Glomerular visceral epithelial cell (primary cell): ENCODE data around the gene ERAP2.

Experiments used
- DNase-seq: peaks from one replicate; pipeline ENCODE4 v3.0.0-alpha.2; 2016; ENCODE audit errors: extremely low spot score

The ERAP2 gene

GRCh38 chr5:96931605-96932004 is 55.3 kb downstream of the ERAP2 start:
- DNase-seq: no peak

- no peak for DNase-seq
Observed at GRCh38 chr5:96932026-96932425, 55.7 kb downstream of the ERAP2 start.

- DNase-seq: peak; percentile 47
Observed at GRCh38 chr5:96933764-96934707, 57.7 kb downstream of the ERAP2 start.

GRCh38 chr5:96934708-96935558 is 58.6 kb downstream of the ERAP2 start:
- peak; percentile 99 for DNase-seq

GRCh38 chr5:96935559-96936430 is 59.5 kb downstream of the ERAP2 start, which contains the start of gene LNPEP:
Gene LNPEP (plus strand): TSS chr5:96936080. CDS start chr5:96936156, 76 bp downstream.
- DNase-seq: peak; percentile 99

GRCh38 chr5:96936431-96937320 is 60.4 kb downstream of the ERAP2 start:
- peak; percentile 39 for DNase-seq

GRCh38 chr5:96940586-96940985 is 64.3 kb downstream of the ERAP2 start:
- DNase-seq: peak; percentile 35

- DNase-seq: no peak
Observed at GRCh38 chr5:96941140-96941539, 64.8 kb downstream of the ERAP2 start.

- no peak for DNase-seq
Observed at GRCh38 chr5:96942078-96942477, 65.8 kb downstream of the ERAP2 start.

- DNase-seq: peak; percentile 31
Observed at GRCh38 chr5:96942911-96943310, 66.6 kb downstream of the ERAP2 start.

GRCh38 chr5:96943799-96944198 is 67.5 kb downstream of the ERAP2 start:
- no peak for DNase-seq

- no peak for DNase-seq
Observed at GRCh38 chr5:96945144-96945897, 69.0 kb downstream of the ERAP2 start.

GRCh38 chr5:96946381-96946780 is 70.1 kb downstream of the ERAP2 start:
- peak; percentile 46 for DNase-seq

GRCh38 chr5:96952118-96952750 is 75.9 kb downstream of the ERAP2 start:
- DNase-seq: no peak

GRCh38 chr5:96952974-96953730 is 76.9 kb downstream of the ERAP2 start:
- DNase-seq: no peak

- DNase-seq: no peak
Observed at GRCh38 chr5:96957254-96958049, 81.2 kb downstream of the ERAP2 start.

- DNase-seq: no peak
Observed at GRCh38 chr5:96958977-96959376, 82.7 kb downstream of the ERAP2 start.

- no peak for DNase-seq
Observed at GRCh38 chr5:96961053-96961452, 84.8 kb downstream of the ERAP2 start.
